Left ventricle myocardium inferior (tissue), 1 donor: ENCODE results near the gene FAM185A. TPM values are rescaled to one million over a fixed set of nuclear protein-coding genes. Genes with fewer than 3 reads are reported as not detected.
"Not testable (repeated sequence)": the region's sequence is repeated elsewhere in the genome, so short reads cannot be mapped to it uniquely, and the experiment has no call there.

ENCODE experiments used
- DNase-seq: peaks from one replicate; pipeline ENCODE4 v3.0.0-alpha.2; 2020
- H3K27ac ChIP-seq: fragments of 200-600 bp; replicated peaks from 2 replicates; pipeline ENCODE4 v1.8.0; 2021
- H3K27me3 ChIP-seq: fragments of 200-600 bp; 2 replicates; pipeline ENCODE4 v1.8.0; 2021; ENCODE audit warnings: low read depth
- H3K36me3 ChIP-seq: fragments of 200-600 bp; 2 replicates; pipeline ENCODE4 v1.8.0; 2021
- H3K4me1 ChIP-seq: fragments of 200-600 bp; 2 replicates; pipeline ENCODE4 v1.8.0; 2021
- H3K4me3 ChIP-seq: fragments of 200-600 bp; 2 replicates; pipeline ENCODE4 v1.8.0; 2021; ENCODE audit warnings: mild to moderate bottlenecking, moderate library complexity
- H3K9me3 ChIP-seq: fragments of 200-600 bp; replicated peaks from 2 replicates; pipeline ENCODE4 v1.8.0; 2021
- intact Hi-C: fragments of 100-400 bp; cut with micrococcal nuclease; formaldehyde crosslinking; loops from one replicate; pipeline ENCODE4 v1.11.0; 2022
- total RNA-seq: library from RNA; stranded (reverse); fragmentation: NEBNext Ultra II Directional; extraction: Animal tissue kit (Norgen Biotek cat#: 25700); gene quantifications from one replicate; pipeline ENCODE4 v1.2.1, GENCODE V29; 2021
- TF ChIP-seq, protein P1 (sequence below): fragments of 200-600 bp; IDR thresholded peaks from 2 replicates; pipeline ENCODE4 v1.8.0; 2021; ENCODE audit warnings: antibody characterized with exemption, mild to moderate bottlenecking, borderline replicate concordance
- donor health status: DM: no; HTN: yes; CAD: no; lungs with severe emphysema.

Gene FAM185A
- total RNA-seq, 1 donor from 2014 or later: 7.0 TPM

DNA sequence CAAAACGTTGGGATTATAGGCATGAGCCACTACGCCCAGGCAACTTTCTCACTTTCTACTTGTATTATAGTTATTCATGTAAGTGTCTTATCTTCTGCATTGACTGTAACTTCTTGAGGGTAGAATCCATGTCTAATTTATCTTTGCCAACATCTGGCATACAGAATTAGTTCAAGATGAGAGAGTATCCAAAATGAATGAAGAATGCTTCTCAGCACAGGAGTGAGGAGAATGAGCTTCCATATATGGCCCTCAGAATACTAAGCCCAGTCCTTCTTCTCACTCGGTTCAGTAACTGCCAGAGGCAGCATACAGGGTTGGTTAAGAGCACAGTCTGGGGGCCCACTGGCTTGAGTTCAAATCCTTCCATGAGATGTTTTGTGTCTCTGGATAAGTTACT is 89.0 kb downstream of the FAM185A start:
- Histone ChIP-seq H3K9me3 (no peaks in the 10 kb centered on the region), H3K36me3 (no peaks in the 10 kb centered on the region), H3K4me3 (no peak overlapping the region), H3K27ac (no peak overlapping the region), H3K27me3 (no peaks in the 10 kb centered on the region), H3K4me1 (no peaks in the 10 kb centered on the region)
- TF ChIP-seq, protein P1, sequence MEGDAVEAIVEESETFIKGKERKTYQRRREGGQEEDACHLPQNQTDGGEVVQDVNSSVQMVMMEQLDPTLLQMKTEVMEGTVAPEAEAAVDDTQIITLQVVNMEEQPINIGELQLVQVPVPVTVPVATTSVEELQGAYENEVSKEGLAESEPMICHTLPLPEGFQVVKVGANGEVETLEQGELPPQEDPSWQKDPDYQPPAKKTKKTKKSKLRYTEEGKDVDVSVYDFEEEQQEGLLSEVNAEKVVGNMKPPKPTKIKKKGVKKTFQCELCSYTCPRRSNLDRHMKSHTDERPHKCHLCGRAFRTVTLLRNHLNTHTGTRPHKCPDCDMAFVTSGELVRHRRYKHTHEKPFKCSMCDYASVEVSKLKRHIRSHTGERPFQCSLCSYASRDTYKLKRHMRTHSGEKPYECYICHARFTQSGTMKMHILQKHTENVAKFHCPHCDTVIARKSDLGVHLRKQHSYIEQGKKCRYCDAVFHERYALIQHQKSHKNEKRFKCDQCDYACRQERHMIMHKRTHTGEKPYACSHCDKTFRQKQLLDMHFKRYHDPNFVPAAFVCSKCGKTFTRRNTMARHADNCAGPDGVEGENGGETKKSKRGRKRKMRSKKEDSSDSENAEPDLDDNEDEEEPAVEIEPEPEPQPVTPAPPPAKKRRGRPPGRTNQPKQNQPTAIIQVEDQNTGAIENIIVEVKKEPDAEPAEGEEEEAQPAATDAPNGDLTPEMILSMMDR: no peak
- DNase-seq: no peak
- intact Hi-C loops: no loop called here

DNA sequence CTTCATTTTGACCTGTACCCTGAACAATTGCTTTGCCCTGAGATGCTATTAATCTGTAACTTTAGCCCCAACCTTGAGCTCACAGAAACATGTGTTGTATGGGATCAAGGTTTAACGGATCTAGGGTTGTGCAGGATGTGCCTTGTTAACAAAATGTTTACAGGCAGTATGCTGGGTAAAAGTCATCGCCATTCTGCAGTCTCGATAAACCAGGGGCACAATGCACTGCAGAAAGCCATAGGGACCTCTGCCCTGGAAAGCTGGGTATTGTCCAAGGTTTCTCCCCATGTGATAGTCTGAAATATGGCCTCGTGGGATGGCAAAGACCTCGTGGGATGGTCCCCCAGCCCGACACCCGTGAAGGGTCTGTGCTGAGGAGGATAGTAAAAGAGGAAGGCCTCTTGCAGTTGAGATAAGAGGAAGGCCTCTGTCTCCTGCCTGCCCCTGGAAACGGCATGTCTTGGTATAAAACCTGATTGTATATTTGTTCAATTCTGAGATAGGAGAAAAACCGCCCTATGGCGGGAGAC is 89.8 kb downstream of the FAM185A start:
- H3K36me3 ChIP-seq, H3K4me3 ChIP-seq, H3K4me1 ChIP-seq, H3K27me3 ChIP-seq, DNase-seq, intact Hi-C loops, H3K27ac ChIP-seq, H3K9me3 ChIP-seq: not testable (repeated sequence)

DNA sequence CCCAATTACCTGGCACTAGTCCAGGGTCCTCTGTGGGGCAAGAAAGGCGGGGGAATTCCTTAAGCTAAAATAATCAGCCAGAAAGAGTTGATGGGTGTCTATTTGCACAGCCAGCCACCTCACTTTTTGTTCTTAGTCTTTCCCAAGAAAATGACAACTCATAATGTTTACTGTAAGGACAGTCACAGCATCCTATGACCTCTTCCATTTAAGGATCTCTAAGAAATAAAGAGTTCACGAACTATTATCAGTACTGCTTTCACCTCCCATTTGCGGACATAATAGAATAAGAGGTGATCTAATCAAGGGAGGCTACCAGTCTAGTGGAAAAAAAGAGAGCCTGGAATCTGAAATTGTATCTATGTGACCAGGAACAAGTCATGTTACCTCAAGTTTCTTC is 91.6 kb downstream of the FAM185A start:
- Histone ChIP-seq H3K4me1 (no peaks in the 10 kb centered on the region), H3K27ac (no peak overlapping the region), H3K36me3 (no peaks in the 10 kb centered on the region), H3K27me3 (no peaks in the 10 kb centered on the region), H3K4me3 (no peak overlapping the region), H3K9me3 (no peaks in the 10 kb centered on the region)
- DNase-seq: no peak
- TF ChIP-seq, protein P1: no peak
- intact Hi-C loops: no loop called here

DNA sequence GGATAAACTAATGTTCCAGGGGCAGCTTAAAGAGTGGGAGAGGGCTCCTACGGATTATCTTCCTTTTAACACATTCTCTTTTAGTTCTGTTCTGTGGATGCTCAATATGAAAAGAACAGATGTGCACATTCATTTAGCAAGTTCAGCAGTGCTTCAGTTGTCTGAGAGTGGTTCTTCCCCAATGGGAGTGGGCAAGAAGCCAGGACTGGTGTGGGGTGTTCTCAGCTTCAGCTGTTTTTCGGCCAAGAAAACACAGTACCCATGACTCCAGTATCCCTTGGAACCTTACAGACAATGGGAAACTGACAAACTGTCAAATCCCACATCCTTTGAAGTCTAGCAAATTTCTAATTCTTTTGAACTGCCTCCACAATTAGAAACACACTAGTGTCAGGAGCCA is 92.5 kb downstream of the FAM185A start:
- no peak for DNase-seq
- no peak overlapping the region for H3K4me3 ChIP-seq
- intact Hi-C loops: no loop called here
- no peaks in the 10 kb centered on the region for H3K4me1 ChIP-seq
- no peak overlapping the region for H3K27ac ChIP-seq
- TF ChIP-seq, protein P1: no peak
- no peaks in the 10 kb centered on the region for H3K36me3 ChIP-seq
- no peaks in the 10 kb centered on the region for H3K27me3 ChIP-seq
- no peaks in the 10 kb centered on the region for H3K9me3 ChIP-seq

DNA sequence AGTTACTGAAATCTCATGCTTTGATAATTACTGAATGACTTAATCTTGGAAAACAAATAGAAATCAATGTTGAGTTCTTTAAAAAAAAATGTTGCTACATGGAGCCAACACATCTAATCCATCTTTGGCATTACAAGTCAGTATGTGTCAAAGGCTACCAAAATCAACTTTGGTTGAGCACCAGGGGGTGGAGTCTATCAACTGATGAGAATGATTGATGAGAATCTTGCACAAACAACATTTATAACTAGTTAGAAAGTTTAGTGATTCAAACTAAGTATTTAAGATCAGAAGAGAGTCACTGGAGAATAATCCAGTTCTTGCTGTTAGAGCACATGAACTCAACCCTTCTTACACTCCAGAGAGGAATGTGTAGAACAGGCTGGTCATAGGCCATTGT is 93.5 kb downstream of the FAM185A start:
- no peaks in the 10 kb centered on the region for H3K36me3 ChIP-seq
- no peak overlapping the region for H3K4me3 ChIP-seq
- H3K27me3 ChIP-seq: no peaks in the 10 kb centered on the region
- H3K27ac ChIP-seq: no peak overlapping the region
- no peak for DNase-seq
- H3K9me3 ChIP-seq: no peaks in the 10 kb centered on the region
- TF ChIP-seq, protein P1: no peak
- no peaks in the 10 kb centered on the region for H3K4me1 ChIP-seq
- intact Hi-C loops: no loop called here

DNA sequence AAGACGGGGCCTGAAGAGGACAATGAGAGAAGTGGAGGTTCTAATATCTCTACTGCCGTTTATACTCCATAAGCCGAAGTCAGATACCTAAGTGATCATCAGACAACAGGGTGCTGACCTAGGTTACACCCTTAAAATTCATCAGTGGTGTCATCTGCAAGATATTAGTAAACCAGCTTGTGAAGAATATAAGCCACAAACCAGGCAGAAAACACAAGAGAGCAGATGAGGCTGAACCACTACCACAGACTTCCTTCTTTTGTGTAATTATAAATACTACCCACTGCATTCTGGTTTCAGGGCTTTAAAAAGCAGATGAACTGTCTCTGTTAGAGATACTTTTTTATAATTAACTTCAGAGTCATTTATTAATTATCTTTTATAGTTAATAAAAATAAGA is 95.1 kb downstream of the FAM185A start:
- no peak overlapping the region for H3K4me3 ChIP-seq
- no peaks in the 10 kb centered on the region for H3K36me3 ChIP-seq
- TF ChIP-seq, protein P1: no peak
- H3K9me3 ChIP-seq: no peaks in the 10 kb centered on the region
- DNase-seq: no peak
- intact Hi-C loops: no loop called here
- H3K27me3 ChIP-seq: no peaks in the 10 kb centered on the region
- H3K4me1 ChIP-seq: no peaks in the 10 kb centered on the region
- H3K27ac ChIP-seq: no peak overlapping the region
